ENCODE results near the gene ARHGEF19.
"Not testable (repeated sequence)": the region's sequence is repeated elsewhere in the genome, so short reads cannot be mapped to it uniquely, and the experiment has no call there.

ARHGEF19 gene

DNA sequence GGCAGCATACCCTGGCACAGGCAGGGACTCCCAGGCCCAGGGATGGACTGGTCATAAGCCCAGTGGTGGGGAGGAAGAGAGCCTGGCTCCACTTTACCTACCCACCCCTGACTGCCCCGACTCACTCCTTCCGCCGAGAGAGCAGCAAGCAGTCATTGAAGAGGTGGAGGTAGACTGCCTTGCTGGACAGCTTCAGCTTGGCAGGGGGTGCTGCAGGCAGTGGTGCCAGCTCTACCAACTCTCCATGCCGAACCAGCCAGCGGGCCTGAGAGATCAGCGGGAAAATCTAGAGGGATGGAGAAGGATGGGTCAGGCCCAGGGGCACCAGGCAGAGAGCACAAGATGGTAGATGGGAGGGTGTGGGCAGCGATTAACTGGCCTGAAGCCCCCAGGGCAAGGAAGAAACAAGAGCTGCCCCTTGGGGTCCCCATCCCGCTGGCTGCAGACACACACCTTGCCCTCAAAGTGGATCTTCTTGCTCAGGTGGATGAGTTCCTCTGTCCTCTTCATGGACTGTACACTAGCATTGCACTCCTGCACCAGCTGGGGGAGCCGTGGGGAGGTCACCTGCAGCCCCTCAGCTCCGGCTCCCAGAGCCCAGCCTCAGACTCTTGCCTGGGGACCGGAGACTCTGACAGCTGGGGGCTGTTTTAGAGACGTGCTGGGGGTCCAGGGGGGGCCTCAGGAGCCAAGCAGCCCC lies 7.7 kb downstream of the ARHGEF19 start:
- no peak for DNase-seq (ENCODE audit: low spot score)

DNA sequence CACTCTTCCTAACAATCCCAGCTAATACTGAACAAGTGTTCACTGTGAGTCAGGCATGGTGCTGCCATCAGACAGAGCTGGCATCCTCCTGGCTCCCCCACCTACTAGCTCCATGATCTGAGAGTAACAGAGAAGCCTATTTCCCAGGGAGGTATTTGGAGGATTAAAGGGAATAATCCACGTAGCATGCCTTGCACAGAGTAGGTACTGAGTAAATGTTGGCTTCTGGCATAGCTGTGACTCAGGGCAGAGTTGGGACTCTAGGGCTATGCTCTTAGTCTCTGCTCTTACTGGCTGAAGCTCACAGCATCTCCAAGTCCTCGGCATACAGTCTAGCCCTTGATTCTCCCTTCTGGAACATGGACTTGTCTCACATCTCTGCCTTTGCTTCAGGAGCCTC lies 8.2 kb downstream of the ARHGEF19 start:
- DNase-seq (ENCODE audit: low spot score): no peak

DNA sequence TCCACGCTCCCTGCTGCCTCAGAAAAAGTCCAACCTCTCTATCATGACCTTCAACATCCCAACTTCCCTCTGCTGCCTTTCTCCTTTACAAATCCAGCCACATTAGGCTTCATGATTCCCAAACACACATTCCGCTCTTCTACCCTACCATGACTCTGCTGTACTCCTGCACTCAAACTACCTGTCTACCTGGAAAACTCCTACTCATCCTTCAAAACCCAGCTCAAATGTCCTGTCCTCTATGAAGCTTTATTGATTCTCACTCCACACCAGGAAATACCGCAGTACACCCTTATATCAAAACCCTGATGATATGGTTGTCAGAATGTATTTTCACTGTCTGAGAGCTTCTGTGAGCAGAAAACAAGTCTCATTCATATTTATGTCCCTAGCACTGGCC lies 8.9 kb downstream of the ARHGEF19 start:
- no peak for DNase-seq (ENCODE audit: low spot score)

DNA sequence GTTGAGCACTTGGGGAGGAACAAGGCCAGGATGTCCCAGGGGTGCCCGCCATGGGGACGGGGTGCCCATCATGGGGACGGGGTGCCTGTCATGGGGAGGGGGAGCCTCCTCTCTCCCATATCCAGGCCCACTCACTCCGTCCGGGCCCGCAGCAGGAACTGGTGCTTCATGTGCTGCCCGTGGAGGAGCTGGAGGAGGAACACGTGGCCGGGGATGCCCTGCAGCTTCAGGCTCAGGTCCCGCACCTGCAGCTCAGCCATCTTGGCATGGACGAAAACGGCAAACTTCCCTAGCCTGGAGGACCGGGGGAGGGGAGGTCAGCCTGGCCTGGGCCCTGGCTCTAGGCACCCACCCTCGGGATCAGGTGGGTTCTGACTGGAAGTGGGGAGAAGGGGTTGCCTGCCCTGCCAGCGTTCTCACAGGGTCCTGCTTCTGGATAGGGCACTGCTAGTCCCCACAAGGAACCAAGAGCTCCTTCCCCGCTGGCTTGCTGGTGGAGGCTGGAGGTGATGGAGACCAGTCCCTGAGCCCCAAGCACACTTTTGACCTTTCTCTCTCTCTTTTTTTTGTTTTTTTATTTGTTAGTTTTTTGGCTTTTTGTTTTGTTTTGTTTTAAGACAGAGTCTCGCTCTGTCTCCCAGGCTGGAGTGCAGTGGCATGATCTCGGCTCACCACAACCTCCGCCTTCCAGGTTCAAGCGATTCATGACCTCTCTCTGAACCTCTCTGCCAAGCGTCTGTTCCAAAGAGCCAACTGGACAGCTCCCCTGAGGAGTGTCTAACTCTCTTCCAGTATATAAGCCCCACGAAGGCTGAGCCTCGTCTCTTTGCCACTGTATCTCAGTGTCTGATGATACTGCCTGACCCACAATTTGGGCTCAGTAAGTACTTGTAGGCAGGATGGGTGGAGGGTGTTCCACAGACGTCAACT lies 9.9 kb downstream of the ARHGEF19 start:
- DNase-seq (ENCODE audit: low spot score): no peak

DNA sequence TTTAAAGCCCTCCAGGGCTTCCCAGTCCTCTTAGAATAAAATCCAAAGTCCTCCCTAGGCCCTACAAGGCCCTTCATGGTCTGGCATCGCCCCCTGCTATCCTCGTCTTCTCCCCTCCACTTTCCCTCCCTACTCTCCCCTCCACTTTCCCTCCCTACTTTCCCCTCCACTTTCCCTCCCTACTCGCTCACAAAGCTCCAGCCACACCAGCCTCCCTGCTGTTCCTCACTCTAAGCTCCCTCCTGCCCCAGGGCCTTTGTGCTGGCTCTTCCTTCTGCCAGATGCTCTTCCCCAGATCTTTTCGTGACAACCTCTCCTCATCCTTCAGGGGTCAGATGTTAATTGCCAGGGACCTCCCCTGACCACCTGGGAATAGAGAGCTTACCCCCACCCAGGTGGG lies 12.8 kb downstream of the ARHGEF19 start:
- no peak for DNase-seq (ENCODE audit: low spot score)

DNA sequence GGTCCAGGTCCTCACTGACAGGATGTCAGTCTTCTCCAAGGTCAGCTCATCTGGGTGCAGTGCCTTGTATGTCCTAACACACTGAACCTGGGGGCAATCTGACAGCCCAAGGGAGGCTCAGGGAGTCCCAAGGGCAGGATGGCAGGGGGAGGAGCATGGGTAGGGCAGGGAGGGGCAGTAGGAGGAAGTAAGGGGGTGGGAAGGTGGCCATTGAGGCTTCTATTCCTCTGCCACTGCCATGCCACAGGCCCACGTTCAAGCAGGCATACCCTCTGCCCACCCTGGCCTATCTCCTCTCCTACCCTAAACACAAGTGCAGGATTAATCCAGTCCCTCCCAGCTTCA lies 13.3 kb downstream of the ARHGEF19 start:
- DNase-seq (ENCODE audit: low spot score): no peak

DNA sequence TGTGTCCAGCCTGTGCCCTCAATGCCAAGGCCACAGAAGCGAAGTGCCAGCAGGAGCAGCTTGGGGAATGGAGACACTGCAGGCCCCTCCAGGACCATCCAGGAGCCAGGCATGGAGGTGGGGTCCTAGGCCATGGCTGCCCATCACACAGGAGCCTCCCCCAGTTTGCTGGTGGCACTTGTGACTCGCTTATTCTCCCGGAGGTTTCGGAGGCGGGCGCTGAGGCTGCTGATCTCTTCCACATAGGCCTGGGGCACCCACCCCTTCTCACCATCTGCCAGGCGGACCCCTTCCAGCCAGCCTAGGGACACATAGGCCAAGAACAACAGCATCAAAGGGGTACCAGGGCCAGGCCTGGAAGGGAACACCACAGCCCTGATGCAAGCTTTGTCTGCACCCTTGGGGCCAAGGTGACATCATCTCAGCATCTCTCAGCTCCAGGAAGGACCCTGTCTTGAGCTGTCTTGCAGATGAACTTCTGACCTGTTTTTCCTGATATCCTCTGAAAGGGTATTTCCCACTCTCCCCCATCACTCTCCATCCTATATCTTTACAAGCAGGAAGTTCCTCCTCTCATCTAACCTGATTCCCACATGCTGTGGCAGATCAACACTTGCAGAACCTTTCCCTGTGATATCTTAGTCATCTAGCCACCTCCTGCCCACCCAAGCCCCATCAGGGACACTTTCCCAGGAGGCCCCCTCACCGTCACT lies 13.9 kb downstream of the ARHGEF19 start:
- DNase-seq (ENCODE audit: low spot score): no peak

DNA sequence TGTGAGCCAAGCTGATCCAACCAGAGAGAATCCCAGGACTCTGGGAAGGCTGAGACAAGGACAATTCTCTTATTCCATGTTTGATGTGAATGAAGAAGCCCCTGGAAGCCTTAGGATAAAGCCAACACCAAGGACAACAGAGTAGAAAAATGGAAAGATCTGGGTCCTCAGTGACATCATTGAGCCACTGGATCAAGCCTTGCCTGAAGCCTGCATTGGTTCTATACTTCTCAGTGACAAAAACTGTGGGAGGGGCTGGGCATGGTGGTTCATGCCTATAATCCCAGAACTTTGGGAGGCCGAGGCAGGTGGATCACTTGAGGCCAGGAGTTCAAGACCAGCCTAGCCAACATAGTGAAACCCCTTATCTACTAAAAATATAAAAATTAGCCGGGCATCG lies 15.6 kb downstream of the ARHGEF19 start:
- no peak for DNase-seq (ENCODE audit: low spot score)

DNA sequence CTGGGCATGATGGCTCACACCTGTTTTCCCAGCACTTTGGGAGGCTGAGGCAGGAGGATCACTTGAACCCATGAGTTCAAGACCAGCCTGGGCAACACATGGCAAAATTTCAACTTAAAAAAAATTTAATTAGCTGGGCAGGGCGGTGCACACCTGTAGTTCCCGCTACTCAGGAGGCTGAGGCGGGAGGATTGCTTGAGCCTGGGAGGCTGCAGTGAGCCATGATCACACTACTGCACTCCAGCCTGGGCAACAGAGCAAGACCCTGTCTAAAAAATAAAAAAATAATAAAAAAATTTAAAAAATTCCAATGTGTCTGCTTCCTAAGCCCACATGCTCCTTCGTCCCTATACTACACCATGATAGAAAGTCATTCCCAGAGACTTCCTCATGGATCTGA lies 16.3 kb downstream of the ARHGEF19 start:
- not testable (repeated sequence) for DNase-seq (ENCODE audit: low spot score)

DNA sequence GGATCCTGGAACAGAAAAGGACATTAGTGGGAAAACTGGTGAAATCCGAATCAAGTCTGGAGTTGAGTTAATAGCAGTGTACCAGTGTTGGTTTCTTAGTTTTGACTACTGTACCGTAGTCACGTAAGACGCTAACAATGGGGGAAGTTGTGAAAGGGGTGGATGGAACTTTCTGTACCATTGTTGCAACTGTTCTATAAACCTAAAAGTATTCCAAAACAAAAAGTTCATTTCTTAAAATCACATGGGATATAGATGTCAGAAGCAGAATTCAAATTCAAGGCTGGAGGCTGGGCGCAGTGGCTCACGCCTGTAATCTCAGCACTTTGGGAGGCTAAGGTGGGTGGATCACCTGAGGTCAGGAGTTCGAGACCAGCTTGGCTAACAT lies 16.9 kb downstream of the ARHGEF19 start:
- no peak for DNase-seq (ENCODE audit: low spot score)

DNA sequence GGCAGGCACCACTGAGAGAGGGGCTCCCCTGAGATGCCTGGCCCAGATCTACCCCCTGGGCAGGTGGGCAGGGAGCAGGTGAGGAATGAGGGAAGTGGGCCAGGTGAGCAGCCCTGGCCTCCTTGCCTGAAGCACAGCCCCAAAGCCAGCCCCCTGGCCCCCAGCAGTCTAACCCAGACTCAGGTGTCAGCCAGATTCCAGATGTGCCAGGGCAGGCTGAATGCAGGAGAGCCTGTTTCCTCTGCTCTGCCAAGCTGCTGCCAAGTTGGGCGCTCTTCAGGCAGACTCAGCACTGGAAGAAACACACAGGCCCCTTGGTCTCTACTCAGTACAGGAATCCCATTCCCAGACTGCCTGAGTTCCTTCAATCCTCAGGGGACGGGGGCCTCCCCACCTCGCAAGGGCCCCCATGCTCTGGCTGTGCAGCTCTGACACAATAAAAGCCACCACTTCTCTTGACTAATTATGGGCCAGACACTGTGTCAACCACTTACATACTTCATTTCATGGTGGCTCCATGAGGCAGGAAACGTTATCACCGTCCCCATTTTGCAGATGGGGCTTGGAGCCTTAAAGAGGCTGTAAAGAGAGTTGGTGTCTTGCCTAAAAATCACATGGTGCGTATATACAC lies 20.4 kb downstream of the ARHGEF19 start:
- DNase-seq (ENCODE audit: low spot score): no peak

DNA sequence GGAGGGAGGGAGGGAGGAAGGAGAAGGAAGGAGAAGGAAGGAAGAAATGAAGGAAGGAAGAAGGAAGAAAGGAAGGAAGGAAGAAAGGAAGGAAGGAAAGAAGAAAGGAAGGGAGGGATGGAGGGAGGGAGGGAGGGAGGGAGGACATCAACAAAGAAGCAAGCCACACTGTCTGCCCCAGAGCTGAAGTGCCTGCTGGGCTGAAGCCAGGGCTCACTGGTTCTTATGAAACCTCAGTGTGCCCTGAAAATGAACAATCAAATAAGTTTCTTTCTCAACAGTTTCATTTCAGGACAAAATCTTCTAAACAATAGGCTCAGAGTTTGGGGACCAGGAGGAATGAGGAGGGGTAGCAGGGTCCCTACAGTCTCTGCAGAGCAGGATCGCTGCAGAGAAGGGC lies 21.1 kb downstream of the ARHGEF19 start:
- DNase-seq (ENCODE audit: low spot score): no peak

DNA sequence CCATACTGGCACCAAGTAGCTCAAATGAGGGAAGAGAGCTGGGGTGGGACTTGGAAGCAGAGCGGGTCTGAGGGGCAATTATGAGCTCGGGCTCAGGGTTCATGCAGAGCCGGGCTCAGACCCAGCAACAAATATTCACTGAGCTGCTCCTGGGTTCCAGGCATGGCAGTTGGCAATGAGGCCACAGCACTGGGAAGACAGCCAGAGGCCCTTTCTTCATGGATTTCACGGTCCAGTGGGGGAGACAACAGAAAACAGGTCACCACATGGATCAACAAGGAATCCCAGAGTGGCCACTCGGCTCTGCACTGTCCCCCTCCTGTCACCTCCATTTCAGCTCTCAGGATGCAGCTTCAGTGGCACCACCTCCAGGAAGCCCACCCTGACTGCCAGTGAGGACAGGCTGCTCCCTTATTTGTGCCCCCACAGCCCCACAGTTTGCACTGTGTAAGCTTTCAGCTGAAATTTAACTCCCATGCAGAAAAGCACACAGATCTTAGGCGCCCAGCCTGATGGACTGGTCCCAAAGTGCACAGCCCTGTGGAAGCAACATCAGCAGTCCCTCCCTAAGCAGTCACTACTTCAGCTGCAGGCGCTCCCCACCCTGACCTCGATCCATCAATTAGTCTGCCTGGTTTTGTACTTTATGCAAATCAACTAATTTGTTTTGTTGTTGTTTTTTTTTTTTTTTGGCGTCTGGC lies 22.4 kb downstream of the ARHGEF19 start:
- DNase-seq (ENCODE audit: low spot score): peak; percentile 36

DNA sequence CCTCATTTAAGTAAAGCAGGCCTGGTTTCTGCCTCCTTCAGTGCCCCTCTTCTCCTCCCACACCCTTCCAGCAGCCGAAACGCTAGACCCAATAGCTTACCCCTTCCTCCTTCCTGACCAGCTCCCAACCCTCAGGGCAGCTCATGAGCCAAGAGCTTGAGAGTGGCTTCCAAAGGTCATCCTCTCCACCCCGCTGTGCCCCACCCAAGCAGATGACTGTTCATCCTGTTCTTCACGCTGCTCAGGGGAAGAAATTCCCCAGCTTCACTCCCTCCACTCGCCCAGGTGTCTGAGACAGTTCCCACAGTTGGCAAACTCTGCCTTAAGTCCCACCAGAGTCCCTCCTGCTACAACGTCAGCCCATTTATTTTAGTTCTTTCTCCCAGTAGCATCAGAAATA lies 23.4 kb downstream of the ARHGEF19 start:
- peak; percentile 24 for DNase-seq (ENCODE audit: low spot score)

DNA sequence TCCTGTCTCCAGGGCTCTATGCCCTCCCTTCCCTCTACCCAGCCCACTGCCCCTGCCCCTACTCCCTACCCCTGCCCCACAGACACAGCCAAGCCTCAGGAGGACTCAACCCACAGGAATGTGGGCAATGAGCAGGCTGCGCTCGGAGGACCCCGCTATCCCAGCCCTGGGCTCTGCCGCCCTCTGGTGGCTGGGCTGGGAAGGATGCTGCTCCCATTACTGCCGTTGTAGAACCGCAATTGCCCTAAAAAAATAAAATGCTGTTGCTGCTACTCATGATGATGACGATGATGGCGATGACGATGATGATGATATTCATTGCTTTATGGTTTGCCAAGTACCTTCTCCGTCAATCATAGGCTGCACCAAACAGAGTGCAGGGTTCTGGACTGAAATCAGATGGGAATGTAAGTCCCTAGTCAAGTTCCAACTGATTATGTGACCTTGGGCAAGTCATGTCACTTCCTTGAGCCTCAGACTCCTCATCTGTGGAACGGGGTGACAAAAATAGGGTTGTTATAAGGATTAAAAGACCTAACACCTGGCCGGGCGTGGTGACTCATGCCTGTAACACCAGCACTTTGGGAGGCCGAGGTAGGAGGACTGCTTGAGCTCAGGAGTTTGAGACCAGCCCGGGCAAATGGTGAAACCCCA lies 24.6 kb downstream of the ARHGEF19 start:
- peak; percentile 87 for DNase-seq (ENCODE audit: low spot score)

DNA sequence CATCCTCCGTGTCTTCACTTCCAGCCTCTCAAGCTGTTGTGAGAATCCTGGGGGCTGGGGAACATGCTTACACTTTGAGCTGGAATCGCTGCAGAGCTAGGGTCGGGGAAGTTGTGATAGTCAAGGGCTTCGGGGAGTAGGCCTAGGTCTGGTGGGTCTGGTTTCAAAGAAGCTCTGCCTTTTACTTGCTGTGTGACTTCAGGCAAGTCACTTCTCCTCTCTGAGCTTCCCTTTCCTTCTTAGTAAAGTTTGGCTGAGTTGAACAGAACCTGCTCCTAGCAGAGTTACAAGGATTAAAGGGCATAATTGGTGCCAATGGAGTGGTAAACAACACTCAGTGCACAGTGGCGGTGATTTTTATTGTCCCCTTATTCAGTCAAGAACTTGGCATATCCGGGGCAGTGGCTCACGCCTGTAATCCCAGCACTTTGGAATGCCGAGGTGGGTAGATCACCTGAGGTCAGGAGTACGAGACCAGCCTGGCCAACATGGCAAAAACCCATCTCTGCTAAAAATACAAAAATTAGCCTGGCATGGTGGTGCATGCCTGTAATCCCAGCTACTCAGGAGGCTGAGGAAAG lies 25.7 kb downstream of the ARHGEF19 start:
- no peak for DNase-seq (ENCODE audit: low spot score)

DNA sequence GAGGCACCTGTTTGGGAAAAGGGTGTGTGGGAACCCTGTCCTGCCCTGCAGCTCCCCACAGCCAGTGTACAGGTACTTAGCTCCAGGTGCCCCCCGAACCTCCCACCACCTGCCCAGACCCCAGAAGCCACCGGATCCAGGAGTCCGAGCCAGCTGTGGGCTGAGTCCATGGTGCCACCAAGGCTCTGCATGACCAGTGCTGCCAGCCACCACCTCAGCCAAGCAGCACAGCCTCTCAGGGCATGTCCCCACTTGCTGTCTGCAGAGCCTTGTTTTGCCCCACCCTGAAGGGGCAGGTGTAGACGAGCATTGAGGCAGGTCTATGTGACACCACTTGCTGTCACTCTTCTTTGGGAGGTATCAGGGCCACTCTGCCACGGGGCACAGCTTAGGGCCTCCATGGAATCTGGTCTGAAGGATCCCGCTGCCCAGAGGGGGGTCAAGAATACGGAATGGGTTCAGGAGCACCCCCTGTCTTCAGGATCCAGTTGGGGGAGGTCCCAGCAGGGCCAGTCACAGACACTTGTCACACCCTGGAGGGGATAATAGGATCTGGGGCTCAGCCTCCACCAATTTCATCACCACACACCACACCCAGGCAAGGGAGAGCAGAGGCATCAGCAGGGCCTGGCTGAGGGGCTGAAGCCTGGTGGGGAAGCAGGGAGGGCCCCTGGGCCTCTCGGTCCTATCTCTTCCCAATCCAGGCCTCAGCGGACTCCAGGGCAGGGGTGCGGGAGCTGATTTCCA lies 27.7 kb downstream of the ARHGEF19 start:
- no peak for DNase-seq (ENCODE audit: low spot score)

DNA sequence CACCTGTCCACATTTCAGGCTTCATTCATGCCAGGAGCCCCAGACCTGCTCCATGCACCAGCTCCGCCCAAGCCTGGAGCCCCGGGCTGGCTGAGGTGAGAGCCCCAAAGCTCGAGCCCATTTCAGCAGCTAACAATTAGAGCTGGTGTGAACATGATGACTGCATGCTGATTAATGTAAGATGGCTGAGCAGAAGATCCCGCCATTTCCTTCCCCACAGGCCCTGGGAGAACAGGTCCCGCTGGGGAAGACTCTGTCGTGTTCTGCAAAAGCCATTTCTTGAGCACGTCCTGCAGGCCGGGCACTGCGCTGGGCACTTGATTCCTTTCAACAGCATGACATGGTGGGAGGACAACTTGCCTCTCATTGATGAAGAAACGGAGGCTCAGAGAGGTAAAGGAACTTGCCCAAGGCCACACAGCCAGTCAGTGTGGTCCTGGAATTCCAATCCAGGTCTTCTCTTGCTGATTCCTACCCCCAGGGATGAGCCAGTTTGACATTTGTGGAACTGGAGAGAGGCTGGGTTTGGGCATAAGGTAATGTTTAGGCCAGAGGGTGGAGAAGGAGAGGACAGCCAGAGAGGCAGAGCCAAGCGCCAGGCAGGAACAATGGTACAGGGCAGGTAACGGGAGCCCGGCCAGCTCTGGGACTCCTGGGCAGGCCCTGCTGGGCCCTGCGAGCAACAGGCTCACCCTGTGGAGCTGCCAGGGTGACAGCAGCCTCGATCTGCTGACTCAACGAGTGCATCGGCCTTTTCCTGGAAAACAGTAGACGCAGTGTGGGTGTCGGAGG lies 28.5 kb downstream of the ARHGEF19 start:
- DNase-seq (ENCODE audit: low spot score): no peak

DNA sequence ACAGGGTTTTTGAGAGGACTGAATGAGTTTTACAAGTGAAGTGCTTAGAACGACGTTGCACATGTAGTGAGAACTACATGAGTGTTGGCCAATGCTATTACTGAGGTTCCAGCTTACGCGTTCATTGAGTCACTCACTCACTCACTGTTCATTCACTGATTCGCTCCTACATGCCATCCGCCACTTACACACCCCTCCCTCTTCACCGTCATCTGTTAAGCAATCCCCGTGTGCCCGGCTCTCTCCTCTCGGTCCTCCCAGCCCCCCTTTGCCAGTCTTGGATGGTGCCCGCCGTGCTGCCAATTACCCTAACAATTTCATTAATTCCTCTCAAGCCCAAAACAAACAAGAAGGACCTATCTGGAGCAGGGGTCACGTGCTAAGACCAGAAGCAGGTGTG lies 29.3 kb downstream of the ARHGEF19 start:
- DNase-seq (ENCODE audit: low spot score): peak; percentile 88
